Mesendoderm (in vitro differentiated cells): ENCODE data around the gene PRAMEF13.
"Not testable (repeated sequence)": the region's sequence is repeated elsewhere in the genome, so short reads cannot be mapped to it uniquely, and the experiment has no call there.

Experiments used
- DNase-seq: peaks from one replicate; pipeline ENCODE4 v3.0.0; 2013
- H2AK5ac ChIP-seq: 2 replicates; pipeline ENCODE4 v1.6.1; 2013; ENCODE audit warnings: low read length, inconsistent platforms
- H2BK120ac ChIP-seq: 2 replicates; pipeline ENCODE4 v1.6.1; 2013; ENCODE audit warnings: low read depth, mild to moderate bottlenecking, low read length, moderate library complexity, mixed read lengths
- H2BK15ac ChIP-seq: replicated peaks from 2 replicates; pipeline ENCODE4 v1.6.1; 2013; ENCODE audit warnings: low read depth, mild to moderate bottlenecking, moderate library complexity
- H2BK5ac ChIP-seq: 2 replicates; pipeline ENCODE4 v1.6.1; 2013; ENCODE audit warnings: low read length, inconsistent platforms
- H3K18ac ChIP-seq: 2 replicates; pipeline ENCODE4 v1.6.1; 2013; ENCODE audit warnings: mild to moderate bottlenecking, low read length, mixed read lengths
- H3K23ac ChIP-seq: one replicate; pipeline ENCODE4 v1.6.1; 2013; ENCODE audit warnings: low read length
- H3K27ac ChIP-seq: 2 replicates; pipeline ENCODE4 v1.5.1; 2013; ENCODE audit warnings: low read depth, mild to moderate bottlenecking, inconsistent platforms, low read length, moderate library complexity
- H3K27me3 ChIP-seq: 2 replicates; pipeline ENCODE4 v1.6.1; 2013; ENCODE audit warnings: low read length, control low read depth, mild to moderate bottlenecking, inconsistent platforms; ENCODE audit not compliant: insufficient read depth, poor library complexity
- H3K36me3 ChIP-seq: 2 replicates; pipeline ENCODE4 v1.6.1; 2013; ENCODE audit warnings: low read length, inconsistent platforms; ENCODE audit not compliant: control insufficient read depth, insufficient read depth
- H3K4ac ChIP-seq: one replicate; pipeline ENCODE4 v1.6.1; 2013; ENCODE audit warnings: low read depth, mild to moderate bottlenecking, low read length, moderate library complexity
- H3K4me1 ChIP-seq: 2 replicates; pipeline ENCODE4 v1.6.1; 2013; ENCODE audit warnings: low read depth, low read length, inconsistent platforms; ENCODE audit not compliant: control insufficient read depth
- H3K4me2 ChIP-seq: 2 replicates; pipeline ENCODE4 v1.6.1; 2013; ENCODE audit warnings: low read length
- H3K4me3 ChIP-seq: 2 replicates; pipeline ENCODE4 v1.5.1; 2013; ENCODE audit warnings: mild to moderate bottlenecking, low read length
- H3K56ac ChIP-seq: one replicate; pipeline ENCODE4 v1.6.1; 2013; ENCODE audit warnings: low read length
- H3K79me1 ChIP-seq: 2 replicates; pipeline ENCODE4 v1.6.1; 2013; ENCODE audit warnings: low read length, inconsistent platforms
- H3K79me2 ChIP-seq: 2 replicates; pipeline ENCODE4 v1.6.1; 2013; ENCODE audit warnings: mild to moderate bottlenecking, low read length; ENCODE audit not compliant: control insufficient read depth, insufficient read depth
- H3K9ac ChIP-seq: 2 replicates; pipeline ENCODE4 v1.6.1; 2013; ENCODE audit warnings: low read length, inconsistent platforms
- H4K5ac ChIP-seq: one replicate; pipeline ENCODE4 v1.6.1; 2013; ENCODE audit warnings: low read length
- H4K8ac ChIP-seq: one replicate; pipeline ENCODE4 v1.6.1; 2013; ENCODE audit warnings: low read depth, mild to moderate bottlenecking, control low read depth, low read length, moderate library complexity
- WGBS: extraction: QIAGEN DNeasy Blood & Tissue Kit; methylation state at CpG from one replicate; pipeline ENCODE4 v1.1.7; 2013; ENCODE audit warnings: low lambda C conversion rate, missing lambda C conversion rate; ENCODE audit not compliant: insufficient coverage; ENCODE audit errors: extremely low coverage; 5-methylcytosine and 5-hydroxymethylcytosine counted together

Gene PRAMEF13

GRCh38 chr1:13155909-13156308 is 45.3 kb downstream of the PRAMEF13 start, which contains the start of gene PRAMEF26:
Gene PRAMEF26, minus strand, starts transcription at chr1:13156009. Its CDS starts 2,914 bp downstream, at chr1:13153095.
- not testable (repeated sequence) for H3K36me3 ChIP-seq, H3K56ac ChIP-seq, H3K4me3 ChIP-seq, H3K79me2 ChIP-seq, H3K4me2 ChIP-seq, H3K4ac ChIP-seq, H3K23ac ChIP-seq, H3K27me3 ChIP-seq, H2AK5ac ChIP-seq, H3K27ac ChIP-seq, H2BK5ac ChIP-seq, DNase-seq, H3K79me1 ChIP-seq, H2BK15ac ChIP-seq, H3K18ac ChIP-seq, H4K8ac ChIP-seq, H4K5ac ChIP-seq, H2BK120ac ChIP-seq, H3K9ac ChIP-seq, H3K4me1 ChIP-seq
- WGBS = no CpG with 5 or more reads among the region's 5 CpGs
